ENCODE results near the gene ASIC3. TPM values are rescaled to one million over a fixed set of nuclear protein-coding genes. Genes with fewer than 3 reads are reported as not detected.

Gene ASIC3
- total and polyA plus RNA-seq, 10 donors, result 1.1 to 5.0 (median 2.8) TPM

- no peaks in the 10 kb centered on the region for H3K27me3 ChIP-seq (replicated peaks in 1 of 7)
- no peaks in the 10 kb centered on the region for H3K9me3 ChIP-seq
- intact Hi-C loops (cut with DNase I; ENCODE audit: low total_unique reads), result no loop called here
- TF ChIP-seq POLR2AphosphoS5 (IDR thresholded peaks at IDR 0.05), result peak in 1 of 3 donors; percentile 17
- TF ChIP-seq POLR2A (IDR thresholded peaks at IDR 0.05), result no peak
- H3K36me3 ChIP-seq, result peaks cover 0 to 80% (median 44%) of the 10 kb centered on the region in 6 donors
- peak; percentile 66 for DNase-seq
- peaks cover 40 to 57% (median 47%) of the 10 kb centered on the region in 6 donors for H3K4me1 ChIP-seq
- WGBS, 5 donors, result 73 to 84% (median 82%) methylated on average over 9 to 10 of the region's 10 CpGs
- peak overlapping the region in 3 of 8 donors; percentile 33 to 45 (median 39) for H3K27ac ChIP-seq
- H3K4me3 ChIP-seq, result no peak overlapping the region
Observed at GRCh38 chr7:151077705-151078232, 29.4 kb downstream of the ASIC3 start.

GRCh38 chr7:151078233-151079040, 30.1 kb downstream of the ASIC3 start:
- H3K4me1 ChIP-seq, result peaks cover 41 to 61% (median 49%) of the 10 kb centered on the region in 6 donors
- H3K27me3 ChIP-seq (replicated peaks in 1 of 7), result no peaks in the 10 kb centered on the region
- H3K4me3 ChIP-seq, result peak overlapping the region in 1 of 8 donors; percentile 90
- WGBS, 5 donors, result 49 to 69% (median 60%) methylated on average over 22 of the region's 22 CpGs
- TF ChIP-seq POLR2A (IDR thresholded peaks at IDR 0.05) (no peak), POLR2AphosphoS5 (IDR thresholded peaks at IDR 0.05) (peak in 2 of 3 donors; percentile 42 to 59)
- H3K36me3 ChIP-seq, result peaks cover 0 to 73% (median 38%) of the 10 kb centered on the region in 6 donors
- H3K27ac ChIP-seq, result peak overlapping the region in 3 of 8 donors; percentile 33 to 45 (median 39)
- intact Hi-C loops (cut with DNase I; ENCODE audit: low total_unique reads), result no loop called here
- H3K9me3 ChIP-seq, result no peaks in the 10 kb centered on the region
- peak; percentile 80 for DNase-seq

GRCh38 chr7:151079199-151079910, 31.0 kb downstream of the ASIC3 start:
- TF ChIP-seq POLR2AphosphoS5 (IDR thresholded peaks at IDR 0.05) (no peak), CTCF (IDR thresholded peaks at IDR 0.05 in 8 of 11, conservative IDR thresholded peaks at IDR 0.05 in 3 of 11) (no peak), POLR2A (IDR thresholded peaks at IDR 0.05) (no peak)
- H3K4me1 ChIP-seq, result peaks cover 41 to 69% (median 56%) of the 10 kb centered on the region in 6 donors
- intact Hi-C loops (cut with DNase I; ENCODE audit: low total_unique reads), result no loop called here
- H3K27ac ChIP-seq, result peak overlapping the region in 4 of 8 donors; percentile 94 to 97 (median 95)
- H3K9me3 ChIP-seq, result no peaks in the 10 kb centered on the region
- peaks cover 0 to 64% (median 29%) of the 10 kb centered on the region in 6 donors for H3K36me3 ChIP-seq
- DNase-seq, result peak; percentile 83
- H3K27me3 ChIP-seq (replicated peaks in 1 of 7), result no peaks in the 10 kb centered on the region
- peak overlapping the region in 7 of 8 donors; percentile 90 to 98 (median 93) for H3K4me3 ChIP-seq
- WGBS, 5 donors, result 81 to 90% (median 85%) methylated on average over 17 to 27 of the region's 27 CpGs

GRCh38 chr7:151080067-151080521, 31.8 kb downstream of the ASIC3 start:
- peaks cover 0 to 57% (median 21%) of the 10 kb centered on the region in 6 donors for H3K36me3 ChIP-seq
- peak overlapping the region; percentile 81 to 98 (median 92) for H3K4me3 ChIP-seq
- H3K27ac ChIP-seq, result peak overlapping the region; percentile 78 to 97 (median 94)
- DNase-seq, result no peak
- no peaks in the 10 kb centered on the region for H3K9me3 ChIP-seq
- H3K4me1 ChIP-seq, result peaks cover 43 to 74% (median 58%) of the 10 kb centered on the region in 6 donors
- peaks cover 0 to 1% (median 0%) of the 10 kb centered on the region in 7 donors for H3K27me3 ChIP-seq (replicated peaks in 1 of 7)
- intact Hi-C loops (cut with DNase I; ENCODE audit: low total_unique reads), result no loop called here
- TF ChIP-seq CTCF (IDR thresholded peaks at IDR 0.05 in 8 of 11, conservative IDR thresholded peaks at IDR 0.05 in 3 of 11), result no peak
- no peak for TF ChIP-seq POLR2A (IDR thresholded peaks at IDR 0.05)
- no peak for TF ChIP-seq POLR2AphosphoS5 (IDR thresholded peaks at IDR 0.05)
- WGBS, 5 donors, result 1 to 7% (median 2%) methylated on average over 4 to 31 of the region's 31 CpGs
